OCI-LY7 (cell line): ENCODE data around the gene CAPZA2. TPM values are rescaled to one million over a fixed set of nuclear protein-coding genes. Genes with fewer than 3 reads are reported as not detected.

ENCODE experiments used
- BruUV-seq: library from RNA; stranded (reverse); fragments of 400-500 nt; replicated peaks from 2 replicates; lab custom pipeline; 2021; lab: Mats Ljungman, UMichigan
- CTCF ChIA-PET: fragments of 300-600 bp; sonication (Branson Sonifier 250); formaldehyde crosslinking; loops from one replicate; lab custom pipeline; 2022; ENCODE audit warnings: antibody characterized with exemption; ENCODE audit not compliant: unreplicated experiment; lab: Charles Lee
- POLR2A ChIA-PET: fragments of 300-600 bp; sonication (Branson Sonifier 250); formaldehyde crosslinking; loops from one replicate; lab custom pipeline; 2022; ENCODE audit warnings: antibody characterized with exemption; lab: Charles Lee
- DNase-seq: peaks from one replicate; pipeline ENCODE4 v3.0.0-alpha.2; 2015; ENCODE audit warnings: low spot score
- H2AFZ ChIP-seq: fragments of 200-600 bp; sonication (generic), shearing (Covaris generic); 2 replicates; pipeline ENCODE4 v1.6.1; 2014; ENCODE audit warnings: mild to moderate bottlenecking, antibody characterized with exemption, low read length, moderate library complexity
- H3K27ac ChIP-seq: fragments of 200-600 bp; sonication (generic); 2 replicates; pipeline ENCODE4 v1.5.1; 2014; ENCODE audit warnings: mixed run types, low read depth, mild to moderate bottlenecking, moderate library complexity, low read length, inconsistent platforms; ENCODE audit not compliant: poor library complexity, severe bottlenecking
- H3K36me3 ChIP-seq: fragments of 200-600 bp; sonication (generic); 2 replicates; pipeline ENCODE4 v1.6.1; 2014; ENCODE audit warnings: mild to moderate bottlenecking, antibody characterized with exemption, low read length, moderate library complexity, mixed read lengths; ENCODE audit not compliant: insufficient read depth
- H3K4me1 ChIP-seq: fragments of 200-600 bp; sonication (generic); 2 replicates; pipeline ENCODE4 v1.5.1; 2014; ENCODE audit warnings: mild to moderate bottlenecking, low read length; ENCODE audit not compliant: insufficient read depth, poor library complexity, severe bottlenecking
- H3K4me2 ChIP-seq: fragments of 200-600 bp; sonication (generic); 2 replicates; pipeline ENCODE4 v1.6.1; 2014; ENCODE audit warnings: mild to moderate bottlenecking, low read length
- H3K4me3 ChIP-seq: fragments of 200-600 bp; sonication (generic); 2 replicates; pipeline ENCODE4 v1.5.1; 2014; ENCODE audit warnings: mild to moderate bottlenecking, low read depth, low read length; ENCODE audit not compliant: poor library complexity, severe bottlenecking
- H3K79me2 ChIP-seq: fragments of 200-600 bp; sonication (generic); 2 replicates; pipeline ENCODE4 v1.6.1; 2016; ENCODE audit warnings: low read depth, mild to moderate bottlenecking, low read length, moderate library complexity, mixed read lengths; ENCODE audit not compliant: insufficient read depth
- H3K9me2 ChIP-seq: fragments of 200-600 bp; sonication (generic); 2 replicates; pipeline ENCODE4 v1.6.1; 2016; ENCODE audit warnings: mild to moderate bottlenecking, low read length, mixed read lengths; ENCODE audit not compliant: insufficient read depth
- H3K9me3 ChIP-seq: fragments of 200-600 bp; sonication (generic); 2 replicates; pipeline ENCODE4 v1.6.1; 2014; ENCODE audit warnings: mild to moderate bottlenecking, mixed run types, low read length, mixed read lengths
- H4K20me1 ChIP-seq: fragments of 200-600 bp; sonication (generic); 2 replicates; pipeline ENCODE4 v1.6.1; 2014; ENCODE audit warnings: mild to moderate bottlenecking, antibody characterized with exemption, low read length, moderate library complexity, mixed read lengths; ENCODE audit not compliant: insufficient read depth
- EZH2phosphoT487 ChIP-seq: fragments of 200-600 bp; sonication (generic); IDR thresholded peaks from 2 replicates; pipeline ENCODE4 v1.6.1; 2018; ENCODE audit warnings: low read depth, borderline replicate concordance, mild to moderate bottlenecking, mixed run types, antibody characterized with exemption, low read length, moderate library complexity, mixed read lengths
- intact Hi-C: fragments of 100-400 bp; cut with micrococcal nuclease; formaldehyde crosslinking; loops from one replicate; pipeline ENCODE4 v1.10.0; 2022; ENCODE audit not compliant: unreplicated experiment
- total RNA-seq, 2 experiments: library from RNA; depleted of rRNA in 1 of 2; stranded (reverse); fragments of >200 nt in 1 of 2; shearing (Covaris generic) in 1 of 2; gene quantifications; 2 replicates each; pipeline ENCODE4 v1.2.3, GENCODE V29; 2014 to 2022
- TF ChIP-seq, protein P1 (sequence below): fragments of 200-600 bp; sonication (generic); conservative IDR thresholded peaks from 2 replicates; pipeline ENCODE4 v1.5.1; 2014; ENCODE audit warnings: mild to moderate bottlenecking, antibody characterized with exemption, low read length, moderate library complexity, mixed read lengths

Gene CAPZA2
- total RNA-seq, 2 experiments from 2014 or later: 53.3 to 103 TPM

DNA sequence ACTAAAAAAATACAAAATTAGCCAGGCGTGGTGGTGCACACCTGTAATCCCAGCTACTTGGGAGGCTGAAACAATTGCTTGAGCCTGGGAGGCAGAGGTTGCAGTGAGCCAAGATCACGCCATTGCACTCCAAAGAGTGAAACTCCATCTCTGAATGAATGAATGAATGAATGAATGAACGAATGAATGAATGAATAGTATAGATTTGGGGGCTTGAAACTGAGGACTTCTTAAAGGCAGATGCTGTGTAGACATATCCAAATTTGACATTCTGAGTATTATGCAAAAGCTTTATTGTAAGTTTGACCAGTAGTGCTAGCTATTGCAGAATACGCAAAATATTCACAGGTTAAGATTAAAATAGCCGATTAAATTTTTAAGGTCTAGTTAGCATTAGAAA lies 60.2 kb downstream of the CAPZA2 start:
- no peak overlapping the region for H3K4me3 ChIP-seq
- no peak overlapping the region for H2AFZ ChIP-seq
- TF ChIP-seq EZH2phosphoT487: no peak
- TF ChIP-seq, protein P1, sequence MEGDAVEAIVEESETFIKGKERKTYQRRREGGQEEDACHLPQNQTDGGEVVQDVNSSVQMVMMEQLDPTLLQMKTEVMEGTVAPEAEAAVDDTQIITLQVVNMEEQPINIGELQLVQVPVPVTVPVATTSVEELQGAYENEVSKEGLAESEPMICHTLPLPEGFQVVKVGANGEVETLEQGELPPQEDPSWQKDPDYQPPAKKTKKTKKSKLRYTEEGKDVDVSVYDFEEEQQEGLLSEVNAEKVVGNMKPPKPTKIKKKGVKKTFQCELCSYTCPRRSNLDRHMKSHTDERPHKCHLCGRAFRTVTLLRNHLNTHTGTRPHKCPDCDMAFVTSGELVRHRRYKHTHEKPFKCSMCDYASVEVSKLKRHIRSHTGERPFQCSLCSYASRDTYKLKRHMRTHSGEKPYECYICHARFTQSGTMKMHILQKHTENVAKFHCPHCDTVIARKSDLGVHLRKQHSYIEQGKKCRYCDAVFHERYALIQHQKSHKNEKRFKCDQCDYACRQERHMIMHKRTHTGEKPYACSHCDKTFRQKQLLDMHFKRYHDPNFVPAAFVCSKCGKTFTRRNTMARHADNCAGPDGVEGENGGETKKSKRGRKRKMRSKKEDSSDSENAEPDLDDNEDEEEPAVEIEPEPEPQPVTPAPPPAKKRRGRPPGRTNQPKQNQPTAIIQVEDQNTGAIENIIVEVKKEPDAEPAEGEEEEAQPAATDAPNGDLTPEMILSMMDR: no peak
- DNase-seq: no peak
- H4K20me1 ChIP-seq: no peaks in the 10 kb centered on the region
- CTCF ChIA-PET: no interaction called here
- H3K27ac ChIP-seq: no peak overlapping the region
- POLR2A ChIA-PET: interaction anchor here (0.6 kb wide), 1 partner anchor 27 kb away, joined by 3 read pairs; no protein-coding TSS in a partner anchor
- peaks cover 19% of the 10 kb centered on the region for H3K36me3 ChIP-seq
- H3K9me2 ChIP-seq: no peaks in the 10 kb centered on the region
- H3K4me1 ChIP-seq: no peaks in the 10 kb centered on the region
- no peaks in the 10 kb centered on the region for H3K9me3 ChIP-seq
- no peak overlapping the region for H3K4me2 ChIP-seq
- no peaks in the 10 kb centered on the region for H3K79me2 ChIP-seq
- intact Hi-C loops: no loop called here
- no TSS peak for BruUV-seq

DNA sequence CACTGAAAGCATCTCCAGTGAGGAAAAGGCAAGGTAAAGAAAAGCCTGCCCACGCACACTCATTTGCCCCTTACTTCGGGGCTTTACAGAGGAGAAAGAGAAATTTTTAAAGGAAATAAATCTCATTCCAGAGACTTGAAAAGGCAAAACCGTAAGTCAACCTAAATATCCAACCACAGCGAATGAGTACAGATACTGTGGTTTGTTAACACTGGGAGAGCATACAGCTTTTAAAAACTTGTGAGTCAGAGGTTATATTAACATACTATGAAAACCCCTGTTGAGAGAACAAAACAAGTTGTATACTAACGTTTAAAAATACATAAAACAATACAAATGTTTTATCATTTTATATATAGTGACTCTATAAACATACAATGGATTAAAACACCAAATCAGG lies 62.4 kb downstream of the CAPZA2 start:
- Histone ChIP-seq H4K20me1 (no peaks in the 10 kb centered on the region), H3K79me2 (no peaks in the 10 kb centered on the region), H3K4me1 (no peaks in the 10 kb centered on the region), H3K4me3 (no peak overlapping the region), H3K36me3 (no peaks in the 10 kb centered on the region; the same call in 1 of the 2 replicates), H3K9me3 (no peaks in the 10 kb centered on the region), H2AFZ (no peak overlapping the region), H3K4me2 (no peak overlapping the region), H3K9me2 (no peaks in the 10 kb centered on the region), H3K27ac (no peak overlapping the region)
- BruUV-seq: no TSS peak
- intact Hi-C loops: no loop called here
- ChIA-PET POLR2A (interaction anchor here (0.6 kb wide), 1 partner anchor 30 kb away, joined by 3 read pairs; no protein-coding TSS in a partner anchor), CTCF (no interaction called here)
- DNase-seq: no peak
- TF ChIP-seq, protein P1: no peak
- no peak for TF ChIP-seq EZH2phosphoT487

DNA sequence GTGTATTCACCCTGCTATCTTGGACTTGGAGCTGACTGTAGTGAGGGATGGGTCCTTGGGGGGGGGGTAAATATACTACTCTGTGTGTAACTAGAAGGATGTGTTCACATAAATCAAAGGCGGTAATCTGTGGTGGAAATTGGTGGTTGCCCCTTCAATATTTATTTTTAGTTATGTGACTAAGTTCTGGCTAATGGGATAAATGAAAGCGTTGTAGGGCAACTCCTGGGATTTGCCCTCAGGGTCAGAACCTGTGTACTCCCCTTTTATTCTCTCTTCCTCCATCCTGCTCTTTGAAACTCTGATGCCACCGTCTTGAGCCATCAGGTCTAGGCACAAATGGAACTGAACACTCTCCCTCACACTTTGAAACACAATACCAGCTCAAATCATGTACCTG lies 66.6 kb downstream of the CAPZA2 start:
- ChIA-PET POLR2A (interaction anchor here (0.7 to 1.0 kb wide), 2 partner anchors 67 to 95 kb away, joined by 3 to 4 read pairs; no protein-coding TSS in a partner anchor), CTCF (no interaction called here)
- H3K9me3 ChIP-seq: no peaks in the 10 kb centered on the region
- H3K36me3 ChIP-seq: no peaks in the 10 kb centered on the region
- DNase-seq: no peak
- no peak overlapping the region for H3K4me2 ChIP-seq
- no peak overlapping the region for H3K27ac ChIP-seq
- no peaks in the 10 kb centered on the region for H3K4me1 ChIP-seq
- H4K20me1 ChIP-seq: no peaks in the 10 kb centered on the region
- no peak overlapping the region for H2AFZ ChIP-seq
- intact Hi-C loops: no loop called here
- H3K4me3 ChIP-seq: no peak overlapping the region
- no peak for TF ChIP-seq EZH2phosphoT487
- TF ChIP-seq, protein P1: no peak
- no peaks in the 10 kb centered on the region for H3K79me2 ChIP-seq
- H3K9me2 ChIP-seq: no peaks in the 10 kb centered on the region
- BruUV-seq: no TSS peak
